SK-N-MC (cell line): ENCODE data around the gene HOXC6.

Experiments
- DNase-seq: peaks from one replicate; pipeline ENCODE4 v3.0.0-alpha.2; 2011; ENCODE audit warnings: low read depth, low spot score
- H3K27ac ChIP-seq: fragments of 200-600 bp; sonication (generic); 2 replicates; pipeline ENCODE4 v1.5.1; 2016; ENCODE audit warnings: mixed run types
- H3K36me3 ChIP-seq: fragments of 200-600 bp; sonication (generic); 2 replicates; pipeline ENCODE4 v1.6.1; 2017; ENCODE audit warnings: antibody characterized with exemption, low read length, mixed read lengths; ENCODE audit not compliant: insufficient read depth
- H3K4me3 ChIP-seq: fragments of 200-600 bp; sonication (generic); 2 replicates; pipeline ENCODE4 v1.5.1; 2016
- H3K9ac ChIP-seq: fragments of 200-600 bp; sonication (generic); 2 replicates; pipeline ENCODE4 v1.8.0; 2017; ENCODE audit warnings: mixed run types, mixed read lengths; ENCODE audit not compliant: insufficient read length
- H3K9me3 ChIP-seq: fragments of 200-600 bp; sonication (generic); 2 replicates; pipeline ENCODE4 v1.6.1; 2017; ENCODE audit warnings: low read depth, mild to moderate bottlenecking, antibody characterized with exemption, low read length, moderate library complexity, mixed read lengths
- EZH2 ChIP-seq: fragments of 200-600 bp; sonication (generic); IDR thresholded peaks from one replicate; pipeline ENCODE4 v1.6.1; 2017; ENCODE audit warnings: antibody characterized with exemption
- FOXP2 ChIP-seq: optimal IDR thresholded peaks from 2 replicates; pipeline ENCODE3; 2011; ENCODE audit warnings: mild to moderate bottlenecking, moderate library complexity; ENCODE audit not compliant: insufficient read depth; ENCODE audit errors: extremely low read length, control extremely low read depth
- POLR2AphosphoS5 ChIP-seq: IDR thresholded peaks from 2 replicates; pipeline ENCODE4 v1.6.1; 2012; ENCODE audit warnings: mild to moderate bottlenecking, low read depth, low read length, borderline replicate concordance

The HOXC6 gene

GRCh38 chr12:54029529-54030441, 1.5 kb downstream of the HOXC6 start:
- no peak overlapping the region for H3K9ac ChIP-seq
- H3K27ac ChIP-seq = peak overlapping the region; percentile 78; the same call in 1 of the 2 replicates
- TF ChIP-seq EZH2 (no peak), FOXP2 (no peak), POLR2AphosphoS5 (no peak)
- H3K4me3 ChIP-seq = no peak overlapping the region
- no peak for DNase-seq
- no peaks in the 10 kb centered on the region for H3K9me3 ChIP-seq
- H3K36me3 ChIP-seq = peaks cover 12% of the 10 kb centered on the region

GRCh38 chr12:54030442-54030801, 2.2 kb downstream of the HOXC6 start:
- Histone ChIP-seq H3K27ac (peak overlapping the region; percentile 78; the same call in 1 of the 2 replicates), H3K36me3 (peaks cover 12% of the 10 kb centered on the region), H3K4me3 (peak overlapping the region; percentile 60; the same call in 1 of the 2 replicates), H3K9me3 (no peaks in the 10 kb centered on the region), H3K9ac (no peak overlapping the region)
- DNase-seq = no peak
- no peak for TF ChIP-seq EZH2
- TF ChIP-seq FOXP2 = no peak
- no peak for TF ChIP-seq POLR2AphosphoS5

GRCh38 chr12:54030889-54031471, 2.7 kb downstream of the HOXC6 start:
- Histone ChIP-seq H3K27ac (peak overlapping the region; percentile 78), H3K4me3 (peak overlapping the region; percentile 60), H3K9ac (peak overlapping the region; percentile 56), H3K36me3 (peaks cover 12% of the 10 kb centered on the region), H3K9me3 (no peaks in the 10 kb centered on the region)
- DNase-seq = no peak
- TF ChIP-seq POLR2AphosphoS5 (no peak), FOXP2 (no peak), EZH2 (no peak)

GRCh38 chr12:54031480-54031879, 3.2 kb downstream of the HOXC6 start:
- Histone ChIP-seq H3K9me3 (no peaks in the 10 kb centered on the region), H3K27ac (peak overlapping the region; percentile 78), H3K4me3 (peak overlapping the region; percentile 60; the same call in 1 of the 2 replicates), H3K36me3 (peaks cover 12% of the 10 kb centered on the region), H3K9ac (no peak overlapping the region)
- TF ChIP-seq EZH2 = no peak
- TF ChIP-seq FOXP2 = no peak
- TF ChIP-seq POLR2AphosphoS5 = no peak
- DNase-seq = no peak

- Histone ChIP-seq H3K27ac (peak overlapping the region; percentile 61; the same call in 1 of the 2 replicates), H3K9ac (no peak overlapping the region), H3K36me3 (peaks cover 12% of the 10 kb centered on the region), H3K9me3 (no peaks in the 10 kb centered on the region), H3K4me3 (no peak overlapping the region)
- no peak for DNase-seq
- TF ChIP-seq FOXP2 (no peak), POLR2AphosphoS5 (no peak), EZH2 (no peak)
Observed at GRCh38 chr12:54032086-54032619, 3.9 kb downstream of the HOXC6 start.

- Histone ChIP-seq H3K9ac (no peak within 1 kb of the TSS), H3K9me3 (no peaks in the 10 kb centered on the region), H3K4me3 (peak within 1 kb of the TSS; percentile 78), H3K36me3 (peaks cover 12% of the 10 kb centered on the region), H3K27ac (peak within 1 kb of the TSS; percentile 61; the same call in 1 of the 2 replicates)
- no peak for TF ChIP-seq POLR2AphosphoS5
- no peak for TF ChIP-seq EZH2
- no peak for TF ChIP-seq FOXP2
- DNase-seq = peak; percentile 81
Observed at GRCh38 chr12:54032627-54033100, 4.4 kb downstream of the HOXC6 start, which contains the start of gene HOXC5. Gene HOXC5 (plus strand): TSS chr12:54033050. CDS start chr12:54033123, 73 bp downstream.

- Histone ChIP-seq H3K9ac (no peak overlapping the region), H3K36me3 (peaks cover 11% of the 10 kb centered on the region), H3K4me3 (peak overlapping the region; percentile 78), H3K9me3 (no peaks in the 10 kb centered on the region), H3K27ac (peak overlapping the region; percentile 37; the same call in 1 of the 2 replicates)
- DNase-seq = no peak
- TF ChIP-seq POLR2AphosphoS5 (peak; percentile 70; the same call in 1 of the 2 replicates), EZH2 (no peak)
Observed at GRCh38 chr12:54033106-54033979, 5.1 kb downstream of the HOXC6 start.
